Stimulated activated naive CD8-positive, alpha-beta T cell treated with anti-CD3 and anti-CD28 coated beads, Interleukin-15, Interleukin-2, amounts not matched to agents 100 ng/mL and 50 ng/mL, for 24 hours (primary cell): ENCODE results near the gene AKAP12.

Source experiments
- H3K27ac Mint-ChIP-seq: one replicate; pipeline ENCODE4 v1.8.0; 2021; ENCODE audit warnings: mild to moderate bottlenecking, mixed read lengths
- H3K27me3 Mint-ChIP-seq: one replicate; pipeline ENCODE4 v1.8.0; 2021; ENCODE audit warnings: mixed read lengths
- H3K36me3 Mint-ChIP-seq: one replicate; pipeline ENCODE4 v1.8.0; 2021; ENCODE audit warnings: low read depth, mixed read lengths
- H3K4me1 Mint-ChIP-seq: one replicate; pipeline ENCODE4 v1.8.0; 2021; ENCODE audit warnings: low read depth, mixed read lengths
- H3K4me3 Mint-ChIP-seq: one replicate; pipeline ENCODE4 v1.8.0; 2021; ENCODE audit warnings: mild to moderate bottlenecking, mixed read lengths
- H3K9me3 Mint-ChIP-seq: one replicate; pipeline ENCODE4 v1.8.0; 2021; ENCODE audit warnings: mixed read lengths

The AKAP12 gene

GRCh38 chr6:151254451-151255081, 14.8 kb downstream of the AKAP12 start:
- Mint-ChIP-seq H3K27ac (no peak overlapping the region), H3K36me3 (no peaks in the 10 kb centered on the region), H3K4me1 (no peaks in the 10 kb centered on the region), H3K27me3 (peaks cover 9% of the 10 kb centered on the region), H3K4me3 (no peak overlapping the region), H3K9me3 (no peaks in the 10 kb centered on the region)

DNA sequence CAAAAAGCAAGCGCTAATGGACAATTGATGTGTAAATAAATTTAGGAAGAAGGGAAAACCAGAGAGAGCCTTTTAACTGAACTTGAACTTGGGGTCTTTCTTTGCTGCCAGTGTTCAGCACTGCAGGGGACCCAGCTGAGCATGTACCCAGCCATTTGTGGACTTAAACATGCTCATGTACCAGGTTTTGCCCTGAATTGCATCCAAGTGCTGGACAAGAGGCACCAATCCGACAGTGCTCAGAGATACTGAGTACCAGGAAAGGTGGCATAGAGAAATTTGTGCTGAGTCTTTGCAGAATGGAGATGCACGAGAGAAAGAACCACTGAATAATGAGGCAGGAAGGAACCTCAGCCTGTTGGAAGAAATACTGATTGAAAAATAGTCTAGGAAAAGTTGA, 16.0 kb downstream of the AKAP12 start:
- no peaks in the 10 kb centered on the region for H3K4me1 Mint-ChIP-seq
- no peaks in the 10 kb centered on the region for H3K36me3 Mint-ChIP-seq
- H3K27ac Mint-ChIP-seq, result no peak overlapping the region
- H3K4me3 Mint-ChIP-seq, result no peak overlapping the region
- no peaks in the 10 kb centered on the region for H3K9me3 Mint-ChIP-seq
- H3K27me3 Mint-ChIP-seq, result peaks cover 8% of the 10 kb centered on the region

GRCh38 chr6:151257985-151258445, 18.2 kb downstream of the AKAP12 start:
- Mint-ChIP-seq H3K27me3 (peaks cover 4% of the 10 kb centered on the region), H3K4me1 (no peaks in the 10 kb centered on the region), H3K27ac (no peak overlapping the region), H3K9me3 (no peaks in the 10 kb centered on the region), H3K36me3 (no peaks in the 10 kb centered on the region), H3K4me3 (no peak overlapping the region)

DNA sequence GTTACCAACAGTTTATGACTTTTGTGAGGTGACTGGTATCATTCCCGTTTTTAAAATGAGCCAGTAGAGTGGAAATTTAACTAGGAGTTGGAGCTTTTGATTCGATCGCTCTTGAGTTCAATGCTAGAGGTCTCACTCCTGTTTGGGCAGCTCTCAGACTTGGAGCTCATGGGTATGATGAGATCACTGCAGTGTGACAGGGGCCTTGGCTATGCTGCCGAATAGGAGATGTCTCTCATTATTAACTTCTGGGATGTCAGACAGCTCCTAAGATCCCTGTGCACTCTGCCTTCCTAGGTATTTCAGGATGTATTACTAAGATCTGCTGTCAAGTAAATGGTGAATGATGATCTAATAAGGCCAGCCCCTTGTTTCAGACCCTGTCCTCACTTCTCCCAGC, 20.4 kb downstream of the AKAP12 start:
- Mint-ChIP-seq H3K27ac (no peak overlapping the region), H3K27me3 (peaks cover 3% of the 10 kb centered on the region), H3K9me3 (no peaks in the 10 kb centered on the region), H3K36me3 (no peaks in the 10 kb centered on the region), H3K4me3 (no peak overlapping the region), H3K4me1 (no peaks in the 10 kb centered on the region)

DNA sequence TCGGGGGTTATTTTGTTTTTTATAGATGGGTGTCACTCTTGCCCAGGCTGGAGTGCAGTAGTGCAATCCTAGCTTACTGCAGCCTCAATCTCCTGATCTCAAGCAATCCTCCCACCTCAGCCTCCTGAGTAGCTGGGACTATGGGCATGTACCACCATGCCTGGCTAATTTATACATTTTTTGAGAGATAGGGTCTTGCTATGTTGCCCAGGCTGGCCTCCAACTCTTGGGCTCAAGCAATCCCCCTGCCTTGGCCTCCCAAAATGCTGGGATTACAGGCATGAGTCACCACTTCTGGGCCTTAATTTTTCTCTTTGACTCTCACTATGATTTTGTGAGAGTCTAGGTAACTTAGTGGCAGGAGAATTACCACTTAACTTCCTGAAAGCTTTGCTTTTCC, 23.3 kb downstream of the AKAP12 start:
- H3K9me3 Mint-ChIP-seq, result no peaks in the 10 kb centered on the region
- H3K36me3 Mint-ChIP-seq, result no peaks in the 10 kb centered on the region
- no peaks in the 10 kb centered on the region for H3K4me1 Mint-ChIP-seq
- no peak overlapping the region for H3K4me3 Mint-ChIP-seq
- peaks cover 15% of the 10 kb centered on the region for H3K27me3 Mint-ChIP-seq
- H3K27ac Mint-ChIP-seq, result no peak overlapping the region

DNA sequence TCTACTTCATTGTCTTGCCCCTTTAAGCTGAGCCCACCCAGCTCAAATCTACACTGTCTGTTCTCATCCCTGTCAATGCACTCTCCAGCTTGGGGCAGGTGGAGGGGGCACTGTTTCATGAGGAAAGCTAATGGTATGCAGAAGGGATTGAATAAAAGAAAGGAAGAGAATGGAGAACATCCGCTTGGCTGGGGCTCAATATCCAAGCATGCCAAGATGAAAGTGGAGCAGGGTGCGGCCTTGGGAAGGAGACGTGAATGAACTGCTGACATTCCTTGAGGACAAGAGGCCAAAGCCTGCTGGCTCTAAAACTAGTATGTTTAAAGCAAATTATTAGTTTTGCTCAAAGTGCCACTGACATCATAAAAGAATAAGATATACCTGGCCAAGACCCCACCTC, 24.2 kb downstream of the AKAP12 start:
- no peak overlapping the region for H3K27ac Mint-ChIP-seq
- no peaks in the 10 kb centered on the region for H3K9me3 Mint-ChIP-seq
- H3K36me3 Mint-ChIP-seq, result no peaks in the 10 kb centered on the region
- H3K4me1 Mint-ChIP-seq, result no peaks in the 10 kb centered on the region
- peaks cover 15% of the 10 kb centered on the region for H3K27me3 Mint-ChIP-seq
- H3K4me3 Mint-ChIP-seq, result no peak overlapping the region

GRCh38 chr6:151265282-151265681, 25.5 kb downstream of the AKAP12 start:
- no peaks in the 10 kb centered on the region for H3K36me3 Mint-ChIP-seq
- no peak overlapping the region for H3K27ac Mint-ChIP-seq
- H3K4me1 Mint-ChIP-seq, result no peaks in the 10 kb centered on the region
- H3K27me3 Mint-ChIP-seq, result peaks cover 15% of the 10 kb centered on the region
- no peak overlapping the region for H3K4me3 Mint-ChIP-seq
- no peaks in the 10 kb centered on the region for H3K9me3 Mint-ChIP-seq

GRCh38 chr6:151269321-151269995, 29.7 kb downstream of the AKAP12 start:
- H3K4me1 Mint-ChIP-seq, result no peaks in the 10 kb centered on the region
- no peak overlapping the region for H3K4me3 Mint-ChIP-seq
- H3K27me3 Mint-ChIP-seq, result peaks cover 12% of the 10 kb centered on the region
- no peaks in the 10 kb centered on the region for H3K9me3 Mint-ChIP-seq
- H3K36me3 Mint-ChIP-seq, result no peaks in the 10 kb centered on the region
- no peak overlapping the region for H3K27ac Mint-ChIP-seq

- Mint-ChIP-seq H3K27ac (no peak overlapping the region), H3K36me3 (no peaks in the 10 kb centered on the region), H3K9me3 (no peaks in the 10 kb centered on the region), H3K4me1 (no peaks in the 10 kb centered on the region), H3K27me3 (peaks cover 3% of the 10 kb centered on the region), H3K4me3 (no peak overlapping the region)
Observed at GRCh38 chr6:151275121-151275520, 35.4 kb downstream of the AKAP12 start.

DNA sequence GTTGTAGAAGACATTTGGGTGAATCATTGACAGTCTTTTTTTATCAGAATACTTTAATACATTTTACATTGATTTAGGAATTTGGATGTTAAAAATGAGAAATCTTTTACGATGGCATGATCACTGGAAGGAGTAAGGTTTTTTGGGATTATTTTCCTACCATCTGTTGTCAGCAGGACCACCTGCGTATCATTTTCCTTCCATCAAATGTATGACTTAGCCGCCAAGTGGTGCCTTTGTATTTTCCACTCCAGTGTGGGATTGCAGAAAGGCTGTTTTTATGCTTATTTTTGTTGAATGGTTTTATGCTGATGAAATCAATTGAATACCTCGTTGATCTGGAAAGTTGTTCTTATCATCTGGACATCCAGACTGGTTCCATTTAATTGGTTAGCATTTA, 35.8 kb downstream of the AKAP12 start:
- no peaks in the 10 kb centered on the region for H3K36me3 Mint-ChIP-seq
- no peak overlapping the region for H3K4me3 Mint-ChIP-seq
- no peaks in the 10 kb centered on the region for H3K9me3 Mint-ChIP-seq
- H3K4me1 Mint-ChIP-seq, result no peaks in the 10 kb centered on the region
- H3K27me3 Mint-ChIP-seq, result peaks cover 3% of the 10 kb centered on the region
- no peak overlapping the region for H3K27ac Mint-ChIP-seq

GRCh38 chr6:151276112-151276740, 36.5 kb downstream of the AKAP12 start:
- peaks cover 5% of the 10 kb centered on the region for H3K27me3 Mint-ChIP-seq
- H3K4me3 Mint-ChIP-seq, result no peak overlapping the region
- no peaks in the 10 kb centered on the region for H3K4me1 Mint-ChIP-seq
- no peak overlapping the region for H3K27ac Mint-ChIP-seq
- H3K36me3 Mint-ChIP-seq, result no peaks in the 10 kb centered on the region
- H3K9me3 Mint-ChIP-seq, result no peaks in the 10 kb centered on the region

- no peak overlapping the region for H3K27ac Mint-ChIP-seq
- H3K4me1 Mint-ChIP-seq, result peaks cover 5% of the 10 kb centered on the region
- no peaks in the 10 kb centered on the region for H3K9me3 Mint-ChIP-seq
- no peaks in the 10 kb centered on the region for H3K36me3 Mint-ChIP-seq
- peaks cover 25% of the 10 kb centered on the region for H3K27me3 Mint-ChIP-seq
- H3K4me3 Mint-ChIP-seq, result no peak overlapping the region
Observed at GRCh38 chr6:151279891-151280290, 40.1 kb downstream of the AKAP12 start.

DNA sequence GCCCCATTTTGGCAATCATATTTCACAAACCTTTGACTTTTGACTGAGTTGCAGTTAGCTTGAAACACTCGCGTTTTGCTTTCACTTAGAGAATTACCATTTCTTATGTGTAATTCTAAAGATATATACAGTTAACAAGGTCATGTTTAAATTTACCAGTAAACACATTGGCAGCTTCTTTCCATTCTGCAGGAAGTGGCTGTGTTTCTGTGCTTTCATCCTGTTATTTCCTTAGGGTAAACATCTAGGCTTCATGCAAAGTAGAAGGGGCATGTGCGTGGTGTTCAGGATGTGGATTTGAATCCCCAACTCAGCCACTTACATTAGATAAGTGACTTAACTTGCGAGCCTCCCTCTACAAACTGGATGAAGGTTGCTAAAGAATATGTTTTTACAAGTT, 41.1 kb downstream of the AKAP12 start:
- Mint-ChIP-seq H3K4me3 (no peak overlapping the region), H3K36me3 (no peaks in the 10 kb centered on the region), H3K27ac (no peak overlapping the region), H3K27me3 (peaks cover 29% of the 10 kb centered on the region), H3K9me3 (no peaks in the 10 kb centered on the region), H3K4me1 (peaks cover 12% of the 10 kb centered on the region)

- no peak overlapping the region for H3K4me3 Mint-ChIP-seq
- H3K36me3 Mint-ChIP-seq, result no peaks in the 10 kb centered on the region
- H3K27ac Mint-ChIP-seq, result no peak overlapping the region
- peaks cover 15% of the 10 kb centered on the region for H3K4me1 Mint-ChIP-seq
- H3K27me3 Mint-ChIP-seq, result peaks cover 32% of the 10 kb centered on the region
- no peaks in the 10 kb centered on the region for H3K9me3 Mint-ChIP-seq
Observed at GRCh38 chr6:151284012-151284411, 44.2 kb downstream of the AKAP12 start.

- H3K9me3 Mint-ChIP-seq, result no peaks in the 10 kb centered on the region
- H3K27ac Mint-ChIP-seq, result peak overlapping the region; percentile 6
- peaks cover 32% of the 10 kb centered on the region for H3K27me3 Mint-ChIP-seq
- H3K4me3 Mint-ChIP-seq, result peak overlapping the region; percentile 19
- H3K4me1 Mint-ChIP-seq, result peaks cover 21% of the 10 kb centered on the region
- no peaks in the 10 kb centered on the region for H3K36me3 Mint-ChIP-seq
Observed at GRCh38 chr6:151284548-151285017, 44.8 kb downstream of the AKAP12 start.
